HepG2 (cell line): Measurements from ENCODE around the gene CAMSAP1. TPM values are rescaled to one million over a fixed set of nuclear protein-coding genes. Genes with fewer than 3 reads are reported as not detected.

Experiments
- ATAC-seq: fragments of 200-7000 bp; cut with Tn5 transposase; 3 replicates; pipeline ENCODE4 v1.9.1; 2020; ENCODE audit warnings: mild to moderate bottlenecking, moderate library complexity
- BruUV-seq: library from RNA; stranded (reverse); fragments of 400-500 nt; replicated peaks from 2 replicates; lab custom pipeline; 2021; lab: Mats Ljungman, UMichigan
- CTCF ChIA-PET: fragments of 300-600 bp; formaldehyde crosslinking; extraction: SDS; loops from one replicate; lab custom pipeline; 2021; ENCODE audit warnings: low total read pairs, inconsistent platforms, low intra/inter-chr PET ratio; lab: Yijun Ruan, JAX
- POLR2A ChIA-PET: fragments of 350-600 bp; sonication (Branson Sonifier 250); formaldehyde crosslinking; loops from one replicate; lab custom pipeline; 2020; ENCODE audit warnings: antibody characterized with exemption, inconsistent platforms; lab: Yijun Ruan, JAX
- DNase-seq: peaks from one replicate; pipeline ENCODE4 v3.0.0-alpha.2; 2015; ENCODE audit warnings: low spot score
- FAIRE-seq: peaks from 3 replicates; lab custom pipeline; 2011; peaks lifted over from hg19 to GRCh38; lab: Jason Lieb, UNC
- H2AFZ ChIP-seq: one replicate; pipeline ENCODE4 v1.6.1; 2011; ENCODE audit warnings: low read length, inconsistent platforms
- H3K27ac ChIP-seq: fragments of 300-600 bp; 3 replicates; pipeline ENCODE4 v1.8.0; 2011; ENCODE audit warnings: mixed run types, mild to moderate bottlenecking, mixed read lengths, low read length, inconsistent platforms; ENCODE audit not compliant: insufficient read depth; ENCODE audit errors: extremely low read length
- H3K27me3 ChIP-seq, 2 experiments: fragments of 200-600 bp in 1 of 2; 2 replicates in 1 of 2; 3 replicates in 1 of 2; pipeline versions ENCODE4 v1.6.0 to v1.8.0; 2011; ENCODE audit warnings: low read length in 2 of 2, mild to moderate bottlenecking in 2 of 2, moderate library complexity in 2 of 2, inconsistent platforms in 1 of 2; ENCODE audit not compliant: insufficient read depth in 2 of 2, control insufficient read depth in 1 of 2
- H3K36me3 ChIP-seq, 2 experiments: fragments of 200-600 bp in 1 of 2; replicated peaks in 1 of 2; 2 replicates in 1 of 2; 3 replicates in 1 of 2; pipeline versions ENCODE4 v1.5.1 to v1.8.0; 2011; ENCODE audit warnings: low read length in 2 of 2, inconsistent platforms in 1 of 2; ENCODE audit not compliant: insufficient read depth in 2 of 2, control insufficient read depth in 1 of 2
- H3K4me1 ChIP-seq: 2 replicates; pipeline ENCODE4 v1.5.1; 2012; ENCODE audit warnings: low read length, inconsistent platforms; ENCODE audit not compliant: insufficient read depth
- H3K4me2 ChIP-seq: 2 replicates; pipeline ENCODE4 v1.6.0; 2011; ENCODE audit warnings: low read depth, low read length, inconsistent platforms
- H3K4me3 ChIP-seq, 3 experiments: fragments of 200-600 bp in 1 of 3; sonication (generic), shearing (Covaris generic) in 1 of 3; replicated peaks in 1 of 3; 2 replicates each; pipeline ENCODE4 v1.5.1; 2011 to 2016; ENCODE audit warnings: low read length in 3 of 3, inconsistent platforms in 2 of 3, low read depth in 2 of 3, mild to moderate bottlenecking in 2 of 3, control low read depth in 1 of 3, mixed read lengths in 1 of 3; ENCODE audit not compliant: insufficient read depth in 1 of 3
- H3K79me2 ChIP-seq: one replicate; pipeline ENCODE4 v1.6.1; 2011; ENCODE audit warnings: low read length, inconsistent platforms; ENCODE audit not compliant: insufficient read depth
- H3K9ac ChIP-seq: 2 replicates; pipeline ENCODE4 v1.6.0; 2011; ENCODE audit warnings: mild to moderate bottlenecking, low read depth, low read length, inconsistent platforms; ENCODE audit not compliant: insufficient read depth
- H3K9me3 ChIP-seq: 2 replicates; pipeline ENCODE4 v1.5.1; 2012; ENCODE audit warnings: mild to moderate bottlenecking, low read length
- H4K20me1 ChIP-seq: 2 replicates; pipeline ENCODE4 v1.6.0; 2011; ENCODE audit warnings: inconsistent platforms, mild to moderate bottlenecking, low read length, moderate library complexity; ENCODE audit not compliant: insufficient read depth
- ATF7-NPFF ChIP-seq: sonication (generic); formaldehyde crosslinking; IDR thresholded peaks from 2 replicates; pipeline ENCODE4 v1.8.1; 2023; ENCODE audit warnings: mild to moderate bottlenecking, low read depth, missing genetic modification reagents, moderate library complexity
- CBFB ChIP-seq: sonication (generic); formaldehyde crosslinking; IDR thresholded peaks from 2 replicates; pipeline ENCODE4 v1.4.0; 2020; ENCODE audit warnings: missing genetic modification reagents
- DRAP1 ChIP-seq: IDR thresholded peaks from 2 replicates; pipeline ENCODE4 v1.6.1; 2016; ENCODE audit warnings: missing genetic modification reagents, missing compliant biosample characterization
- MIER3 ChIP-seq: IDR thresholded peaks from 2 replicates; pipeline ENCODE4 v1.6.1; 2016; ENCODE audit warnings: missing compliant biosample characterization, borderline replicate concordance
- NKX3-1 ChIP-seq: sonication (generic); formaldehyde crosslinking; IDR thresholded peaks from 2 replicates; pipeline ENCODE4 v1.5.0; 2020; ENCODE audit warnings: missing genetic modification reagents
- SMAD3 ChIP-seq: sonication (generic); formaldehyde crosslinking; IDR thresholded peaks from 2 replicates; pipeline ENCODE4 v1.4.0; 2020; ENCODE audit warnings: missing genetic modification reagents
- TARDBP ChIP-seq: sonication (generic); formaldehyde crosslinking; IDR thresholded peaks from 2 replicates; pipeline ENCODE4 v1.8.0; 2022; ENCODE audit warnings: mild to moderate bottlenecking, missing genetic modification reagents
- ZEB1 ChIP-seq: IDR thresholded peaks from 2 replicates; pipeline ENCODE4 v1.6.1; 2012; ENCODE audit warnings: mild to moderate bottlenecking, low read depth, inconsistent platforms; ENCODE audit not compliant: insufficient replicate concordance
- ZNF468 ChIP-seq: sonication (generic); formaldehyde crosslinking; IDR thresholded peaks from 2 replicates; pipeline ENCODE4 v1.8.0; 2022; ENCODE audit warnings: mild to moderate bottlenecking, moderate library complexity, missing genetic modification reagents
- ZNF558 ChIP-seq: sonication (generic); formaldehyde crosslinking; IDR thresholded peaks from 2 replicates; pipeline ENCODE4 v1.9.0; 2022; ENCODE audit warnings: mild to moderate bottlenecking, missing genetic modification reagents, borderline replicate concordance
- ZNF7 ChIP-seq: IDR thresholded peaks from 2 replicates; pipeline ENCODE4 v1.6.1; 2016; ENCODE audit warnings: missing biosample characterization, missing genetic modification reagents
- WGBS: methylation state at CpG from one replicate; pipeline ENCODE4 v1.1.6; 2017; ENCODE audit warnings: low lambda C conversion rate; 5-methylcytosine and 5-hydroxymethylcytosine counted together
- in situ Hi-C: cut with HindIII; loops from 2 replicates; pipeline ENCODE4 v1.10.0; 2017; ENCODE audit warnings: low pct_unique_long_range_greater_than_20kb; ENCODE audit not compliant: extremely low pct_ligation_motif_present
- intact Hi-C: fragments of 100-400 bp; cut with micrococcal nuclease; formaldehyde crosslinking; loops from one replicate; pipeline ENCODE4 v1.10.0; 2022; ENCODE audit not compliant: unreplicated experiment
- polyA plus RNA-seq, 8 experiments: library from polyadenylated mRNA; depleted of rRNA in 3 of 8; stranded (reverse) in 7 of 8; unstranded in 1 of 8; fragments of >200 nt; fragmentation: Illumina TruSeq in 4 of 8; extraction: Trizol in 4 of 8; gene quantifications; 2 replicates each; pipeline versions ENCODE4 v1.2.1 to v1.2.3, GENCODE V29; 2011 to 2016; ENCODE audit warnings: low read depth in 4 of 8, missing spikeins in 1 of 8, mixed read lengths in 1 of 8; ENCODE audit not compliant: insufficient read depth in 1 of 8
- total RNA-seq, 5 experiments: library from RNA; depleted of rRNA; stranded (reverse); fragments of >200 nt; fragmentation: Illumina TruSeq; extraction: Trizol; gene quantifications; 2 replicates each; pipeline ENCODE4 v1.2.3, GENCODE V29; 2016; ENCODE audit warnings: low read depth in 1 of 5
- TF ChIP-seq, protein P1 (sequence below): sonication (generic); formaldehyde crosslinking; IDR thresholded peaks from 2 replicates; pipeline ENCODE4 v1.4.0; 2020; ENCODE audit warnings: mild to moderate bottlenecking, missing genetic modification reagents
- TF ChIP-seq, protein P2 (sequence below): sonication (generic); formaldehyde crosslinking; IDR thresholded peaks from 2 replicates; pipeline ENCODE4 v1.4.0; 2020; ENCODE audit warnings: mild to moderate bottlenecking, missing genetic modification reagents, borderline replicate concordance

Gene CAMSAP1
- total and polyA plus RNA-seq, 2 of the 13 experiments (the other 11 are each of a cell fraction or from before 2014, with no cell fraction given), result 3.8 to 12.4 TPM

GRCh38 chr9:135825435-135826187 is 81.7 kb downstream of the CAMSAP1 start (continued):
- TF ChIP-seq ZNF7 (no peak), TARDBP (CRISPR knock-in tag) (no peak), ZNF558 (CRISPR knock-in tag) (no peak), DRAP1 (CRISPR knock-in tag) (no peak), SMAD3 (CRISPR knock-in tag) (no peak)

DNA sequence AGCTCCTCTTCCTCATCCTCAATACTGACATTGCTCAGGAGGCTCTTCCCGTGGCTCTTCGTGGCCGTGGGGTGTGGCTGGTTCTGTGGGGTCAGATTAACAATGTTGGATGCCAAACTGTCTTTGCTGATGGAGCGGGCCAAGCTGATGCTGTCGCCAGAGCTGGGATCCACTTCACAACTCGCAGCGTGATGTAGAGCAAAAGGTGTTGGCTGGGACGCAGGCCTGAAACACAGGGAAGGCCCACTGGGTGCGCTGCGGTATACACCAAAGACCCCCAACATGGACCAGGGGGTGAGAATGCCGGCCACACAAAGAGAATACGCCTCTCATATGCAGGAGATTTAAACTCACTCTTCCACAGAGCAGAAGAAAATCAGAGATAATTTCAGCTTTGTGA is 84.3 kb downstream of the CAMSAP1 start:
- 93% methylated on average over 12 of the region's 12 CpGs for WGBS
- Histone ChIP-seq H3K4me1 (no peaks in the 10 kb centered on the region), H3K4me3 (no peak overlapping the region), H2AFZ (no peak overlapping the region), H3K9me3 (no peaks in the 10 kb centered on the region), H3K36me3 (peaks cover 27 to 68% of the 10 kb centered on the region in 2 experiments), H3K9ac (no peak overlapping the region), H3K4me2 (no peak overlapping the region), H3K27me3 (no peaks in the 10 kb centered on the region), H3K27ac (no peak overlapping the region), H4K20me1 (no peaks in the 10 kb centered on the region), H3K79me2 (no peaks in the 10 kb centered on the region)
- FAIRE-seq, result no peak
- DNase-seq, result no peak
- BruUV-seq, result no TSS peak
- CTCF ChIA-PET, result no interaction called here
- intact Hi-C loops (no loop called here), in situ Hi-C loops (no loop called here)
- POLR2A ChIA-PET, result no interaction called here
- ATAC-seq, result no peak
- TF ChIP-seq MIER3 (CRISPR knock-in tag), result no peak
- TF ChIP-seq ZEB1, result no peak
- TF ChIP-seq ZNF468 (CRISPR knock-in tag), result no peak
- TF ChIP-seq, protein P1, sequence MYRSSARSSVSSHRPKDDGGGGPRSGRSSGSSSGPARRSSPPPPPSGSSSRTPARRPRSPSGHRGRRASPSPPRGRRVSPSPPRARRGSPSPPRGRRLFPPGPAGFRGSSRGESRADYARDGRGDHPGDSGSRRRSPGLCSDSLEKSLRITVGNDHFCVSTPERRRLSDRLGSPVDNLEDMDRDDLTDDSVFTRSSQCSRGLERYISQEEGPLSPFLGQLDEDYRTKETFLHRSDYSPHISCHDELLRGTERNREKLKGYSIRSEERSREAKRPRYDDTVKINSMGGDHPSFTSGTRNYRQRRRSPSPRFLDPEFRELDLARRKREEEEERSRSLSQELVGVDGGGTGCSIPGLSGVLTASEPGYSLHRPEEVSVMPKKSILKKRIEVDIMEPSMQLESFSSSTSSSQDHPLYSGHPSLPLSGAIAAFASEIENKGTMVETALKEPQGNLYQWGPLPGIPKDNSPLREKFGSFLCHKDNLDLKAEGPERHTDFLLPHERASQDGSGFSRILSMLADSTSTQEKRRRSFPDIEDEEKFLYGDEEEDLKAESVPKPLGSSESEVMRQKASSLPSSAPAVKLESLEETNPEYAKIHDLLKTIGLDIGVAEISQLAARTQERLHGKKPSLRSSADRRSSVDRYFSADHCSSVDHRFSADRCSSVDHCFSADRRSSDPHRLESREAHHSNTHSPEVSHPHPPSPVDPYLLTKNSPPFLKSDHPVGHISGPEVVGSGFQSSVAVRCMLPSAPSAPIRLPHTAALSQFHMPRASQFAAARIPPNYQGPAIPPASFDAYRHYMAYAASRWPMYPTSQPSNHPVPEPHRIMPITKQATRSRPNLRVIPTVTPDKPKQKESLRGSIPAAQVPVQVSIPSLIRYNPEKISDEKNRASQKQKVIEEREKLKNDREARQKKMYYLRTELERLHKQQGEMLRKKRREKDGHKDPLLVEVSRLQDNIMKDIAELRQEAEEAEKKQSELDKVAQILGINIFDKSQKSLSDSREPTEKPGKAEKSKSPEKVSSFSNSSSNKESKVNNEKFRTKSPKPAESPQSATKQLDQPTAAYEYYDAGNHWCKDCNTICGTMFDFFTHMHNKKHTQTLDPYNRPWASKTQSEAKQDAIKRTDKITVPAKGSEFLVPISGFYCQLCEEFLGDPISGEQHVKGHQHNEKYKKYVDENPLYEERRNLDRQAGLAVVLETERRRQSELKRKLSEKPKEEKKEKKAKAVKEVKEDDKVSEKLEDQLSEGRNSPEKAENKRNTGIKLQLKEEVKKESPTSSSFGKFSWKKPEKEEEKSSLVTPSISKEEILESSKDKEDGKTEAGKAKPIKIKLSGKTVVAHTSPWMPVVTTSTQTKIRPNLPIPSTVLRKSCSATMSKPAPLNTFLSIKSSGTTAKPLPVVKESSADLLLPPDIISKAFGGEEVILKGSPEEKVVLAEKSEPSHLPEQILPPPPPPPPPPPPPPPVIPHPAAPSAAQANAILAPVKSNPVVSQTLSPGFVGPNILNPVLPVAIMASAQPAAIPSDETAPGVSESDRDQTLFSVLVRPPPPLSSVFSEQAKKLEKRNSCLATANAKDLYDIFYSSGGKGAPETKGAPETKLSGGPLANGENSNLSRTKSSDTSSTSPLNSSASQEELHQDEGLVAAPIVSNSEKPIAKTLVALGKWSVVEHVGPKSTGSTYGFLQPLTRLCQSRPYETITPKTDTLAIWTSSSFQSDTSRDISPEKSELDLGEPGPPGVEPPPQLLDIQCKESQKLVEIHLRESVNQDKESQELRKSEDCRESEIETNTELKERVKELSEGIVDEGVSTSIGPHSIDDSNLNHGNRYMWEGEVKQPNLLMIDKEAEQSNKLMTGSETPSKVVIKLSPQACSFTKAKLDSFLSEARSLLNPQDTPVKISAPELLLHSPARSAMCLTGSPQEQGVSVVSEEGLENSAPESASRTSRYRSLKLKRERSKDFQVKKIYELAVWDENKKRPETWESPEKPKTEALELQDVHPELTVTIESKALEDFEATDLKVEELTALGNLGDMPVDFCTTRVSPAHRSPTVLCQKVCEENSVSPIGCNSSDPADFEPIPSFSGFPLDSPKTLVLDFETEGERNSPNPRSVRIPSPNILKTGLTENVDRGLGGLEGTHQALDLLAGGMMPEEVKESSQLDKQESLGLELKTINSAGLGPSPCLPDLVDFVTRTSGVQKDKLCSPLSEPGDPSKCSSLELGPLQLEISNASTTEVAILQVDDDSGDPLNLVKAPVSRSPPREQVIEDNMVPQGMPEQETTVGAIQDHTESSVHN, result no peak
- no peak for TF ChIP-seq ATF7-NPFF (CRISPR knock-in tag)
- TF ChIP-seq NKX3-1 (CRISPR knock-in tag), result no peak
- no peak for TF ChIP-seq CBFB (CRISPR knock-in tag)
- TF ChIP-seq, protein P2, sequence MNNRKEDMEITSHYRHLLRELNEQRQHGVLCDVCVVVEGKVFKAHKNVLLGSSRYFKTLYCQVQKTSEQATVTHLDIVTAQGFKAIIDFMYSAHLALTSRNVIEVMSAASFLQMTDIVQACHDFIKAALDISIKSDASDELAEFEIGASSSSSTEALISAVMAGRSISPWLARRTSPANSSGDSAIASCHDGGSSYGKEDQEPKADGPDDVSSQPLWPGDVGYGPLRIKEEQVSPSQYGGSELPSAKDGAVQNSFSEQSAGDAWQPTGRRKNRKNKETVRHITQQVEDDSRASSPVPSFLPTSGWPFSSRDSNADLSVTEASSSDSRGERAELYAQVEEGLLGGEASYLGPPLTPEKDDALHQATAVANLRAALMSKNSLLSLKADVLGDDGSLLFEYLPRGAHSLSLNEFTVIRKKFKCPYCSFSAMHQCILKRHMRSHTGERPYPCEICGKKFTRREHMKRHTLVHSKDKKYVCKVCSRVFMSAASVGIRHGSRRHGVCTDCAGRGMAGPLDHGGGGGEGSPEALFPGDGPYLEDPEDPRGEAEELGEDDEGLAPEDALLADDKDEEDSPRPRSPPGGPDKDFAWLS (CRISPR knock-in tag), result no peak
